Naive thymus-derived CD8-positive, alpha-beta T cell (primary cell): Measurements from ENCODE around the gene BCOR. TPM values are rescaled to one million over a fixed set of nuclear protein-coding genes. Genes with fewer than 3 reads are reported as not detected.

Experiments used
- ATAC-seq, 2 donors: fragments of 150-1000 bp; cut with Tn5 transposase in 1 of 2; sonication (Bioruptor Pico), chemical (Tn5 transposase) in 1 of 2; 1 replicate in 1 of 2; 2 replicates in 1 of 2; pipeline ENCODE4 v1.10.0; 2021; ENCODE audit warnings: mild to moderate bottlenecking in 2 of 2, moderate library complexity in 2 of 2
- POLR2A ChIA-PET: fragments of 350-600 bp; sonication (Branson Sonifier 250); formaldehyde crosslinking; loops from one replicate; lab custom pipeline; 2021; ENCODE audit warnings: antibody characterized with exemption; lab: Charles Lee
- DNase-seq, 10 donors: peaks; one replicate each; pipeline versions ENCODE4 v3.0.0 to v3.0.0-alpha.2; 2020 to 2022
- H3K27ac Mint-ChIP-seq, 10 donors: one replicate each; pipeline ENCODE4 v1.8.0; 2020 to 2022; ENCODE audit warnings: mild to moderate bottlenecking in 10 of 10, mixed read lengths in 10 of 10, moderate library complexity in 4 of 10, inconsistent platforms in 1 of 10
- H3K27me3 Mint-ChIP-seq, 5 donors: one replicate each; pipeline ENCODE4 v1.8.0; 2021 to 2022; ENCODE audit warnings: mixed read lengths in 5 of 5
- H3K36me3 Mint-ChIP-seq, 3 donors: one replicate each; pipeline ENCODE4 v1.8.0; 2020 to 2022; ENCODE audit warnings: mixed read lengths in 3 of 3, mild to moderate bottlenecking in 2 of 3, inconsistent platforms in 1 of 3
- H3K4me1 Mint-ChIP-seq, 4 donors: one replicate each; pipeline ENCODE4 v1.8.0; 2021 to 2022; ENCODE audit warnings: mixed read lengths in 4 of 4
- H3K4me3 Mint-ChIP-seq, 10 donors: one replicate each; pipeline ENCODE4 v1.8.0; 2020 to 2022; ENCODE audit warnings: mild to moderate bottlenecking in 10 of 10, mixed read lengths in 10 of 10, moderate library complexity in 6 of 10, inconsistent platforms in 1 of 10
- H3K9me3 Mint-ChIP-seq, 9 donors: one replicate each; pipeline ENCODE4 v1.8.0; 2020 to 2022; ENCODE audit warnings: mixed read lengths in 9 of 9, mild to moderate bottlenecking in 3 of 9, inconsistent platforms in 1 of 9, moderate library complexity in 1 of 9
- polyA plus RNA-seq, 3 donors: library from polyadenylated mRNA; unstranded; fragments of 300-500 nt; fragmentation: Illumina TruSeq; gene quantifications; one replicate each; pipeline ENCODE4 v1.2.3, GENCODE V29; 2021
- total RNA-seq, 8 experiments: library from RNA in 2 of 8; stranded (reverse) in 2 of 8; gene quantifications; one replicate each; pipeline ENCODE4 v1.2.3 and lab custom pipeline; 2021 to 2026

The BCOR gene
- total and polyA plus RNA-seq, 5 experiments from 2014 or later = 2.5 to 35.9 (median 7.7) TPM

- no peak for DNase-seq
- Mint-ChIP-seq H3K27ac (peak overlapping the region in 1 of 10 donors; percentile 27), H3K27me3 (no peaks in the 10 kb centered on the region), H3K36me3 (peaks cover 32 to 74% (median 46%) of the 10 kb centered on the region in 3 donors), H3K9me3 (peaks cover 0 to 34% (median 0%) of the 10 kb centered on the region in 9 donors), H3K4me3 (no peak overlapping the region), H3K4me1 (peaks cover 0 to 6% (median 0%) of the 10 kb centered on the region in 4 donors)
- POLR2A ChIA-PET = no interaction called here
- no peak for ATAC-seq
These were observed 43.0 kb downstream of the BCOR start for GRCh38 chrX:40054793-40055192.

- no peak for ATAC-seq
- Mint-ChIP-seq H3K27me3 (no peaks in the 10 kb centered on the region), H3K36me3 (peaks cover 48 to 71% (median 57%) of the 10 kb centered on the region in 3 donors), H3K4me3 (no peak overlapping the region), H3K9me3 (peaks cover 0 to 52% (median 4%) of the 10 kb centered on the region in 9 donors), H3K4me1 (no peaks in the 10 kb centered on the region), H3K27ac (no peak overlapping the region)
- DNase-seq = no peak
- POLR2A ChIA-PET = no interaction called here
These were observed 47.2 kb downstream of the BCOR start for GRCh38 chrX:40050532-40050931.

- H3K27ac Mint-ChIP-seq = no peak overlapping the region
- DNase-seq (no peak), ATAC-seq (no peak)
- POLR2A ChIA-PET = interaction anchor here (0.5 to 0.7 kb wide), 2 partner anchors 48 to 66 kb away, joined by 3 read pairs; partner anchors contain the start of gene BCOR
- H3K27me3 Mint-ChIP-seq = no peaks in the 10 kb centered on the region
- no peaks in the 10 kb centered on the region for H3K4me1 Mint-ChIP-seq
- H3K4me3 Mint-ChIP-seq = no peak overlapping the region
- peaks cover 43 to 57% (median 51%) of the 10 kb centered on the region in 3 donors for H3K36me3 Mint-ChIP-seq
- H3K9me3 Mint-ChIP-seq = peaks cover 0 to 56% (median 7%) of the 10 kb centered on the region in 9 donors
These were observed 48.6 kb downstream of the BCOR start for GRCh38 chrX:40049084-40049641.

GRCh38 chrX:40047485-40047884 lies 50.3 kb downstream of the BCOR start:
- Mint-ChIP-seq H3K36me3 (peaks cover 37 to 41% (median 38%) of the 10 kb centered on the region in 3 donors), H3K4me1 (no peaks in the 10 kb centered on the region), H3K27ac (no peak overlapping the region), H3K9me3 (peaks cover 0 to 54% (median 8%) of the 10 kb centered on the region in 9 donors), H3K27me3 (no peaks in the 10 kb centered on the region), H3K4me3 (no peak overlapping the region)
- DNase-seq = no peak
- POLR2A ChIA-PET = no interaction called here
- ATAC-seq = no peak

- no peak overlapping the region for H3K4me3 Mint-ChIP-seq
- H3K27me3 Mint-ChIP-seq = no peaks in the 10 kb centered on the region
- ATAC-seq (no peak), DNase-seq (no peak)
- peaks cover 4 to 8% (median 6%) of the 10 kb centered on the region in 3 donors for H3K36me3 Mint-ChIP-seq
- peaks cover 9 to 20% (median 20%) of the 10 kb centered on the region in 4 donors for H3K4me1 Mint-ChIP-seq
- peaks cover 0 to 20% (median 0%) of the 10 kb centered on the region in 9 donors for H3K9me3 Mint-ChIP-seq
- no peak overlapping the region for H3K27ac Mint-ChIP-seq
- POLR2A ChIA-PET = no interaction called here
These were observed 53.9 kb downstream of the BCOR start for GRCh38 chrX:40043895-40044294.

GRCh38 chrX:40041915-40042314 lies 55.8 kb downstream of the BCOR start:
- H3K4me1 Mint-ChIP-seq = peaks cover 9 to 20% (median 20%) of the 10 kb centered on the region in 4 donors
- DNase-seq = no peak
- POLR2A ChIA-PET = no interaction called here
- H3K4me3 Mint-ChIP-seq = peak overlapping the region in 1 of 10 donors; percentile 41
- no peaks in the 10 kb centered on the region for H3K27me3 Mint-ChIP-seq
- H3K36me3 Mint-ChIP-seq = no peaks in the 10 kb centered on the region
- ATAC-seq = no peak
- peaks cover 0 to 11% (median 0%) of the 10 kb centered on the region in 9 donors for H3K9me3 Mint-ChIP-seq
- H3K27ac Mint-ChIP-seq = peak overlapping the region in 1 of 10 donors; percentile 1

GRCh38 chrX:40040686-40041461 lies 56.9 kb downstream of the BCOR start:
- Mint-ChIP-seq H3K27ac (peak overlapping the region in 1 of 10 donors; percentile 15), H3K36me3 (no peaks in the 10 kb centered on the region), H3K9me3 (peaks cover 0 to 11% (median 0%) of the 10 kb centered on the region in 9 donors), H3K27me3 (no peaks in the 10 kb centered on the region), H3K4me1 (peaks cover 9 to 20% (median 20%) of the 10 kb centered on the region in 4 donors), H3K4me3 (peak overlapping the region in 5 of 10 donors; percentile 32 to 60 (median 44))
- DNase-seq (no peak), ATAC-seq (no peak)
- POLR2A ChIA-PET = no interaction called here

GRCh38 chrX:40039887-40040286 lies 57.9 kb downstream of the BCOR start:
- ATAC-seq = no peak
- Mint-ChIP-seq H3K9me3 (peaks cover 0 to 11% (median 0%) of the 10 kb centered on the region in 9 donors), H3K4me3 (no peak overlapping the region), H3K4me1 (peaks cover 9 to 20% (median 20%) of the 10 kb centered on the region in 4 donors), H3K27ac (no peak overlapping the region), H3K36me3 (no peaks in the 10 kb centered on the region), H3K27me3 (no peaks in the 10 kb centered on the region)
- no peak for DNase-seq
- POLR2A ChIA-PET = no interaction called here

GRCh38 chrX:40037367-40037766 lies 60.4 kb downstream of the BCOR start:
- Mint-ChIP-seq H3K4me1 (peaks cover 9 to 20% (median 19%) of the 10 kb centered on the region in 4 donors), H3K27me3 (no peaks in the 10 kb centered on the region), H3K9me3 (peaks cover 0 to 6% (median 0%) of the 10 kb centered on the region in 9 donors), H3K27ac (no peak overlapping the region), H3K4me3 (no peak overlapping the region), H3K36me3 (no peaks in the 10 kb centered on the region)
- DNase-seq (no peak), ATAC-seq (no peak)
- POLR2A ChIA-PET = no interaction called here

- no peak for DNase-seq
- Mint-ChIP-seq H3K4me1 (peaks cover 2 to 7% (median 5%) of the 10 kb centered on the region in 4 donors), H3K4me3 (no peak overlapping the region), H3K36me3 (no peaks in the 10 kb centered on the region), H3K27me3 (no peaks in the 10 kb centered on the region), H3K9me3 (peaks cover 0 to 6% (median 0%) of the 10 kb centered on the region in 9 donors), H3K27ac (no peak overlapping the region)
- no peak for ATAC-seq
- POLR2A ChIA-PET = no interaction called here
These were observed 62.0 kb downstream of the BCOR start for GRCh38 chrX:40035726-40036125.

GRCh38 chrX:40031911-40032310 lies 65.8 kb downstream of the BCOR start:
- H3K36me3 Mint-ChIP-seq = no peaks in the 10 kb centered on the region
- peaks cover 0 to 3% (median 1%) of the 10 kb centered on the region in 4 donors for H3K4me1 Mint-ChIP-seq
- POLR2A ChIA-PET = interaction anchor here (0.7 kb wide), 1 partner anchor 66 kb away, joined by 7 read pairs; the partner anchor contains the start of gene BCOR
- no peak overlapping the region for H3K27ac Mint-ChIP-seq
- ATAC-seq (no peak), DNase-seq (no peak)
- H3K9me3 Mint-ChIP-seq = no peaks in the 10 kb centered on the region
- no peak overlapping the region for H3K4me3 Mint-ChIP-seq
- H3K27me3 Mint-ChIP-seq = peaks cover 0 to 1% (median 0%) of the 10 kb centered on the region in 5 donors

- no peaks in the 10 kb centered on the region for H3K9me3 Mint-ChIP-seq
- DNase-seq (no peak), ATAC-seq (no peak)
- no peak overlapping the region for H3K4me3 Mint-ChIP-seq
- no peak overlapping the region for H3K27ac Mint-ChIP-seq
- peaks cover 0 to 1% (median 0%) of the 10 kb centered on the region in 5 donors for H3K27me3 Mint-ChIP-seq
- POLR2A ChIA-PET = no interaction called here
- H3K4me1 Mint-ChIP-seq = peaks cover 0 to 5% (median 1%) of the 10 kb centered on the region in 4 donors
- no peaks in the 10 kb centered on the region for H3K36me3 Mint-ChIP-seq
These were observed 67.6 kb downstream of the BCOR start for GRCh38 chrX:40030205-40030604.

- no peaks in the 10 kb centered on the region for H3K27me3 Mint-ChIP-seq
- peak in 1 of 2 donors; percentile 37 for ATAC-seq
- peaks cover 1 to 16% (median 9%) of the 10 kb centered on the region in 4 donors for H3K4me1 Mint-ChIP-seq
- H3K27ac Mint-ChIP-seq = peak overlapping the region in 4 of 10 donors; percentile 2 to 56 (median 44)
- no peaks in the 10 kb centered on the region for H3K36me3 Mint-ChIP-seq
- no peaks in the 10 kb centered on the region for H3K9me3 Mint-ChIP-seq
- no peak for DNase-seq
- H3K4me3 Mint-ChIP-seq = peak overlapping the region in 6 of 10 donors; percentile 1 to 54 (median 32)
- POLR2A ChIA-PET = interaction anchor here (0.6 to 0.7 kb wide), 2 partner anchors 12 to 79 kb away, joined by 3 to 4 read pairs; no protein-coding TSS in a partner anchor
These were observed 75.3 kb downstream of the BCOR start for GRCh38 chrX:40022421-40022820.
